ENCODE measurements around the gene SLFN12L.

Gene SLFN12L

GRCh38 chr17:35537601-35538141, at the start of gene SLFN12L:
SLFN12L (minus strand) TSS chr17:35537678; CDS start chr17:35522364, 15,314 bp downstream.
- H3K4me3 ChIP-seq (ENCODE audit: low read depth, low read length): no peak within 1 kb of the TSS
- in situ Hi-C loops (cut with HindIII; ENCODE audit: low sequenced_read_pairs): no loop called here
- no peak for DNase-seq (ENCODE audit: low read depth, low spot score)
- TF ChIP-seq CTCF (IDR thresholded peaks at IDR 0.05; ENCODE audit: low read depth, low read length): no peak

GRCh38 chr17:35586569-35587073, 49.1 kb upstream of the SLFN12L start:
- H3K4me3 ChIP-seq (ENCODE audit: low read depth, low read length): peak overlapping the region; percentile 98
- in situ Hi-C loops (cut with HindIII; ENCODE audit: low sequenced_read_pairs): no loop called here
- DNase-seq (ENCODE audit: low read depth, low spot score): no peak
- no peak for TF ChIP-seq CTCF (IDR thresholded peaks at IDR 0.05; ENCODE audit: low read depth, low read length)

GRCh38 chr17:35584061-35584460, 46.6 kb upstream of the SLFN12L start:
- no peak overlapping the region for H3K4me3 ChIP-seq (ENCODE audit: low read depth, low read length)
- TF ChIP-seq CTCF (IDR thresholded peaks at IDR 0.05; ENCODE audit: low read depth, low read length): no peak
- in situ Hi-C loops (cut with HindIII; ENCODE audit: low sequenced_read_pairs): no loop called here
- no peak for DNase-seq (ENCODE audit: low read depth, low spot score)

GRCh38 chr17:35578929-35579432, 41.5 kb upstream of the SLFN12L start:
- TF ChIP-seq CTCF (IDR thresholded peaks at IDR 0.05; ENCODE audit: low read depth, low read length): no peak
- DNase-seq (ENCODE audit: low read depth, low spot score): peak; percentile 3
- in situ Hi-C loops (cut with HindIII; ENCODE audit: low sequenced_read_pairs): no loop called here
- H3K4me3 ChIP-seq (ENCODE audit: low read depth, low read length): peak overlapping the region; percentile 86

- peak within 1 kb of the TSS; percentile 86 for H3K4me3 ChIP-seq (ENCODE audit: low read depth, low read length)
- DNase-seq (ENCODE audit: low read depth, low spot score): peak; percentile 88
- no peak for TF ChIP-seq CTCF (IDR thresholded peaks at IDR 0.05; ENCODE audit: low read depth, low read length)
- in situ Hi-C loops (cut with HindIII; ENCODE audit: low sequenced_read_pairs): no loop called here
Measured at GRCh38 chr17:35578197-35578928, 40.9 kb upstream of the SLFN12L start, which contains the start of gene PEX12. PEX12 (minus strand) TSS chr17:35578571; CDS start chr17:35578021, 550 bp downstream.

- peak; percentile 9 for DNase-seq (ENCODE audit: low read depth, low spot score)
- TF ChIP-seq CTCF (IDR thresholded peaks at IDR 0.05; ENCODE audit: low read depth, low read length): no peak
- in situ Hi-C loops (cut with HindIII; ENCODE audit: low sequenced_read_pairs): no loop called here
- H3K4me3 ChIP-seq (ENCODE audit: low read depth, low read length): peak overlapping the region; percentile 86
Measured at GRCh38 chr17:35577830-35578196, 40.3 kb upstream of the SLFN12L start.
